Activated CD4-positive, alpha-beta memory T cell treated with anti-CD3 and anti-CD28 coated beads, Interleukin-2, amount 10 ng/mL, durations not matched to agents 7 days and 5 days (primary cell): ENCODE results near the gene NCBP1. TPM values are rescaled to one million over a fixed set of nuclear protein-coding genes. Genes with fewer than 3 reads are reported as not detected.
A peak's percentile ranks its signal among the peaks of the same experiment; 100 is the strongest.

ENCODE experiments used
- CTCF ChIA-PET: fragments of 350-600 bp; sonication (Branson Sonifier 250); formaldehyde crosslinking; loops from one replicate; lab custom pipeline; 2021; ENCODE audit warnings: antibody characterized with exemption, inconsistent platforms; lab: Charles Lee
- POLR2A ChIA-PET: fragments of 350-600 bp; sonication (Branson Sonifier 250); formaldehyde crosslinking; loops from one replicate; lab custom pipeline; 2021; ENCODE audit warnings: antibody characterized with exemption; lab: Charles Lee
- DNase-seq: peaks from one replicate; pipeline ENCODE4 v3.0.0-alpha.2; 2020
- H3K27ac Mint-ChIP-seq: one replicate; pipeline ENCODE4 v1.8.0; 2021; ENCODE audit warnings: mild to moderate bottlenecking, mixed read lengths
- H3K27me3 Mint-ChIP-seq: one replicate; pipeline ENCODE4 v1.8.0; 2021; ENCODE audit warnings: mixed read lengths
- H3K36me3 Mint-ChIP-seq: one replicate; pipeline ENCODE4 v1.8.0; 2021; ENCODE audit warnings: low read depth, mixed read lengths
- H3K4me1 Mint-ChIP-seq: one replicate; pipeline ENCODE4 v1.8.0; 2021; ENCODE audit warnings: mixed read lengths
- H3K4me3 Mint-ChIP-seq: one replicate; pipeline ENCODE4 v1.8.0; 2021; ENCODE audit warnings: mild to moderate bottlenecking, mixed read lengths
- H3K9me3 Mint-ChIP-seq: one replicate; pipeline ENCODE4 v1.8.0; 2021; ENCODE audit warnings: mixed read lengths
- total RNA-seq, 2 experiments: library from RNA; stranded (reverse); gene quantifications; one replicate each; pipeline ENCODE4 v1.2.3, GENCODE V29; 2021

The NCBP1 gene
- total RNA-seq, 2 experiments from 2014 or later = 34.5 to 36.5 TPM

GRCh38 chr9:97660340-97660739 lies 26.7 kb downstream of the NCBP1 start:
- DNase-seq = no peak
- Mint-ChIP-seq H3K4me3 (no peak overlapping the region), H3K36me3 (peaks cover 77% of the 10 kb centered on the region), H3K9me3 (no peaks in the 10 kb centered on the region), H3K4me1 (peaks cover 6% of the 10 kb centered on the region), H3K27me3 (no peaks in the 10 kb centered on the region), H3K27ac (no peak overlapping the region)
- ChIA-PET CTCF (interaction anchor here (1.3 kb wide), 1 partner anchor 375 kb away, joined by 4 read pairs; no protein-coding TSS in a partner anchor), POLR2A (interaction anchor here (1.4 kb wide), 1 partner anchor 27 kb away, joined by 7 read pairs; the partner anchor contains the start of genes NCBP1 and TSTD2)

- ChIA-PET POLR2A (no interaction called here), CTCF (interaction anchor here (0.7 to 0.9 kb wide), 2 partner anchors 45 to 57 kb away, joined by 3 to 4 read pairs; no protein-coding TSS in a partner anchor)
- no peak for DNase-seq
- H3K4me3 Mint-ChIP-seq = no peak overlapping the region
- H3K4me1 Mint-ChIP-seq = peaks cover 9% of the 10 kb centered on the region
- H3K9me3 Mint-ChIP-seq = no peaks in the 10 kb centered on the region
- H3K27me3 Mint-ChIP-seq = no peaks in the 10 kb centered on the region
- no peak overlapping the region for H3K27ac Mint-ChIP-seq
- peaks cover 77% of the 10 kb centered on the region for H3K36me3 Mint-ChIP-seq
Observed at GRCh38 chr9:97660847-97661246, 27.2 kb downstream of the NCBP1 start.

DNA sequence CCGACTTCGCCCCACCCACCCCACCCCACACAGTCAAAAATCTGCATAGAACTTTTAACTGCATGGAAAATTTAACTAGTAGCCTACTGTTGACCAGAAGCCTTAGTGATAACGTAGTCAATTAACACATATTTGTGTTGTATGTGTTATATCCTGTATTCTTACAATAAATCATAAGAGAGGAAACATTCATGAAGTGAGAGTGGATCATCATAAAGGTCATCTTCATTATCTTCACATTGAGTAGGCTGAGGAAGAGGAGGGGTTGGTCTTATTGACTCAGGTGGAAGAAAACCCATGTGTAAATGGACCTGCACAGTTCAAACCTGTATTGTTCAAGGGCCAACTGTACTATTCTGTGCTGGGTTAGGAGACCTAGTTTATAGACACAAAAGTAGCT lies 32.1 kb downstream of the NCBP1 start:
- Mint-ChIP-seq H3K4me3 (no peak overlapping the region), H3K4me1 (peaks cover 27% of the 10 kb centered on the region), H3K9me3 (no peaks in the 10 kb centered on the region), H3K36me3 (peaks cover 78% of the 10 kb centered on the region), H3K27ac (no peak overlapping the region), H3K27me3 (no peaks in the 10 kb centered on the region)
- CTCF ChIA-PET = no interaction called here
- no peak for DNase-seq
- POLR2A ChIA-PET = interaction anchor here (1.2 to 1.9 kb wide), 2 partner anchors 15 to 33 kb away, joined by 3 to 4 read pairs; partner anchors contain the start of genes NCBP1 and TSTD2

DNA sequence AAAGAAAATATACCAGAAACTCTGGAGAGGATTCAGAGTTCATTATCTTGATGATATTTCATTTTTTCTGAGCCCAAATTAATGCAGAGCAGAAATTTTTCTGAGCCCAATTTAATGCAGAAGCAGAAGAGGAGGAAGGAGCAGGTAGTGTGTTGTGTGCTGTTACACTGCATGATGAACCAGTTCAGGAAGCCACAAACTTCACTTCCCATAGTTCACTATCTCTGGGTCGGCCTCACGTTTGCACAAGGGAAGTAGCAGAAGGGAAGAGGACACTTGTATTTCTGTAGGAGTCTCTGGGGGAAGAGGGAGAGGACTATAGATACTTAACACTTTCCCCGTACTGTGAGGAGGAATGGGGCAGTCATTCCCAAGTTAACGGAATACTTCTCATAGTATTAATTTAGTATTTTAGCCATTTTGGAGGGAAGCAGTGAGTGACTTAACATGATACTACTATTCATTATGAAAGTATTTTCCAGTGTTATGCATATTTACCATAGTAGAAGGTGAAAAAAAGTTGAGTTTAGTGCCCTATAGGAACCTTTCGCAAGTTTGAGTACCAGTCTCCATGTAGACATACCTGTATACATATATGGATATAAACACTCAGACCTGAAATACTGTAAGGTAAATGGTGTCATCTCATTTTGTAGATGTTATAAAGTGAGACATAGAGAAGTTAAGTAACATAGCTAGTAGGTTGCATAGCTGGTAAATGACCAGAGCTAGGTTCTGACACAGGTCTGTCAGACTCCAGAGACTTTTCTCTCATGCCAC lies 33.5 kb downstream of the NCBP1 start:
- CTCF ChIA-PET = no interaction called here
- Mint-ChIP-seq H3K36me3 (peaks cover 83% of the 10 kb centered on the region), H3K27ac (peak overlapping the region; percentile 33), H3K4me3 (no peak overlapping the region), H3K9me3 (no peaks in the 10 kb centered on the region), H3K27me3 (no peaks in the 10 kb centered on the region), H3K4me1 (peaks cover 27% of the 10 kb centered on the region)
- DNase-seq = no peak
- POLR2A ChIA-PET = interaction anchor here (2.0 kb wide), 1 partner anchor 30 kb away, joined by 7 read pairs; the partner anchor contains the start of gene XPA

GRCh38 chr9:97668485-97668884 lies 34.9 kb downstream of the NCBP1 start:
- H3K9me3 Mint-ChIP-seq = no peaks in the 10 kb centered on the region
- no peak overlapping the region for H3K27ac Mint-ChIP-seq
- no peaks in the 10 kb centered on the region for H3K27me3 Mint-ChIP-seq
- no peak overlapping the region for H3K4me3 Mint-ChIP-seq
- no peak for DNase-seq
- ChIA-PET CTCF (no interaction called here), POLR2A (no interaction called here)
- peaks cover 27% of the 10 kb centered on the region for H3K4me1 Mint-ChIP-seq
- H3K36me3 Mint-ChIP-seq = peaks cover 78% of the 10 kb centered on the region

DNA sequence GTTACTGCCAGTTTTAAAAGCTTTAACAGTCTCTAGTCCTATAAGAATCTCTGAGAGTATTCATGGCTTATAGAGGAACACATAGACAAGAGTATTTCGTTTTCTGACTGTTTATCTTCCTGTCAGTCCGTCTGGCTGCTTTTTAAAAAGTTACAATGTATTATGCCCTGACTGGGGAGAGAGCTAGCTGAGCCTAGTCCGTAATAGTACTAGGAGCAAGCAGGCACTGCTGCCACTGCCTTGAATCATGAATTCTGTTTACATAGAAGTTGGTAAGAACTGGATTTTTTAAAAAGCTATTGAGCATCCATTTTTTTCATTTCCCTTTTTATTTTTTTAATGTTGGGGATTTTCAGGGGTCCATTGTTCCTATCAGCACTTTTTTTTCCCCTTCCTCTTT lies 37.0 kb downstream of the NCBP1 start:
- Mint-ChIP-seq H3K27ac (no peak overlapping the region), H3K27me3 (no peaks in the 10 kb centered on the region), H3K4me3 (no peak overlapping the region), H3K36me3 (peaks cover 77% of the 10 kb centered on the region), H3K4me1 (peaks cover 22% of the 10 kb centered on the region), H3K9me3 (no peaks in the 10 kb centered on the region)
- DNase-seq = no peak
- ChIA-PET POLR2A (interaction anchor here (2.6 kb wide), 1 partner anchor 37 kb away, joined by 7 read pairs; the partner anchor contains the start of genes NCBP1 and TSTD2), CTCF (interaction anchor here (0.9 kb wide), 1 partner anchor 26 kb away, joined by 3 read pairs; no protein-coding TSS in a partner anchor)

DNA sequence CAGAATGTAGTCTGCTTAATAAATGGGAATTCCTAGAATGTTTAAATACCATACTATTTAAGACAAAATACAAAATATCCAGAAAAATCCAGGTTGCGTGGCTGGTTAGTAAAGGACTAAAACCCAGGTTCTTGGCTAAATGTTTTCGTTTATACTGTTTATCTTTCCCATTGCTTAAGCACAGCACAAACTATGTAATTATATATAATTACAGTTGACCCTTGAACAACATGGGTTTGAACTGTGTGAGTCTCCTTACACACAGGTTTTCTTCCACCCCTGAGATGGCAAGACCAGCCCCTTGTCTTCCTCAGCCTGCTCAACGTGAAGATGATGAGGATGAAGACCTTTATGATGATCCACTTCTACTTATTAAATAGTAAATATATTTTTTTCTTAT lies 38.8 kb downstream of the NCBP1 start:
- Mint-ChIP-seq H3K4me1 (peaks cover 6% of the 10 kb centered on the region), H3K27me3 (no peaks in the 10 kb centered on the region), H3K4me3 (no peak overlapping the region), H3K27ac (no peak overlapping the region), H3K36me3 (peaks cover 73% of the 10 kb centered on the region), H3K9me3 (no peaks in the 10 kb centered on the region)
- POLR2A ChIA-PET = no interaction called here
- CTCF ChIA-PET = no interaction called here
- DNase-seq = no peak

- H3K9me3 Mint-ChIP-seq = no peaks in the 10 kb centered on the region
- no peak overlapping the region for H3K27ac Mint-ChIP-seq
- H3K36me3 Mint-ChIP-seq = peaks cover 76% of the 10 kb centered on the region
- no peak overlapping the region for H3K4me3 Mint-ChIP-seq
- CTCF ChIA-PET = no interaction called here
- H3K27me3 Mint-ChIP-seq = no peaks in the 10 kb centered on the region
- DNase-seq = no peak
- H3K4me1 Mint-ChIP-seq = peaks cover 1% of the 10 kb centered on the region
- POLR2A ChIA-PET = interaction anchor here (0.8 to 1.9 kb wide), 3 partner anchors 9 to 41 kb away, joined by 3 to 9 read pairs (median 4); partner anchors contain the start of genes NCBP1, TSTD2 and XPA
Observed at GRCh38 chr9:97673922-97674321, 40.3 kb downstream of the NCBP1 start.

DNA sequence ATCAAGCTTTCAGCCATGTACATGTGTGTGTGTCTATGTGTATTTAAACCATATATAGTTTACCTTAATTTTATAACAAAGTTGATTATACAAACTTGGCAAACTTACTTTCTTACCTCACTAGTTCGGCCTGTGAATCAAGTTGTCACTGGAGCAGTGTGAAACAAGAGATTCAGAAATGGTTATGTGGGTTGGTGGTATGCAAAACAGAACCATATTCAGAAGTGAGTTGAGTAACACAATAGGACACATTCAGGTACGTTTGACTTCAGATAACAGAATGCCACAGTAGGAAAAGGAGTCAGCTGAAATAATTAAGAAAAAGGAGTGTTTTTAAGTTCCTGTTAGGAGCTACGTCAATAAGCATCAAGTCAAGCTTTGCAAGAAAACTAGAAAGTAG lies 42.0 kb downstream of the NCBP1 start:
- no peak overlapping the region for H3K4me3 Mint-ChIP-seq
- no peak for DNase-seq
- peaks cover 69% of the 10 kb centered on the region for H3K36me3 Mint-ChIP-seq
- ChIA-PET POLR2A (interaction anchor here (1.1 kb wide), 1 partner anchor 21 kb away, joined by 4 read pairs; the partner anchor contains the start of gene XPA), CTCF (interaction anchor here (1.2 kb wide), 1 partner anchor 37 kb away, joined by 3 read pairs; no protein-coding TSS in a partner anchor)
- peaks cover 1% of the 10 kb centered on the region for H3K4me1 Mint-ChIP-seq
- H3K27me3 Mint-ChIP-seq = no peaks in the 10 kb centered on the region
- H3K27ac Mint-ChIP-seq = no peak overlapping the region
- no peaks in the 10 kb centered on the region for H3K9me3 Mint-ChIP-seq

DNA sequence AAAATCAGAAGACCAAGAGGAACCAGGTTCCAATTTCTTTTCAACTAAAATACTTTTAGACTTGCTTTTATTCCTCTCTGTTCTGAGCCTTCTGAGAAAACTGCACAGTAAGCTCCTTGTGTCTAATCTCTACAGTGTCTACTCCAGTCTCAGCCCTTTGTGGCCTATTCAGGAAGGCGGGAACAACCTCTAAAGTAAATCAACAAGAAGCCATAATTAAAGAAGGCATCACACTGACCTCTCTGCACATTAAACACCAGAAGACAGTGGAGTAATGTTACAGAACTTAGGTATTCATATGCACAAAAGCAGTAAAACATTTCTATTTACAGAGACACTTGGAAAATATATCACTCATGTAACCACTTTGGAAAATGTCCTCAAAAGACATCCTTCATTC lies 48.6 kb downstream of the NCBP1 start:
- DNase-seq = no peak
- no peaks in the 10 kb centered on the region for H3K4me1 Mint-ChIP-seq
- CTCF ChIA-PET = no interaction called here
- no peaks in the 10 kb centered on the region for H3K27me3 Mint-ChIP-seq
- H3K27ac Mint-ChIP-seq = no peak overlapping the region
- no peaks in the 10 kb centered on the region for H3K9me3 Mint-ChIP-seq
- POLR2A ChIA-PET = interaction anchor here (0.7 kb wide), 1 partner anchor 15 kb away, joined by 3 read pairs; the partner anchor contains the start of gene XPA
- no peak overlapping the region for H3K4me3 Mint-ChIP-seq
- peaks cover 48% of the 10 kb centered on the region for H3K36me3 Mint-ChIP-seq

DNA sequence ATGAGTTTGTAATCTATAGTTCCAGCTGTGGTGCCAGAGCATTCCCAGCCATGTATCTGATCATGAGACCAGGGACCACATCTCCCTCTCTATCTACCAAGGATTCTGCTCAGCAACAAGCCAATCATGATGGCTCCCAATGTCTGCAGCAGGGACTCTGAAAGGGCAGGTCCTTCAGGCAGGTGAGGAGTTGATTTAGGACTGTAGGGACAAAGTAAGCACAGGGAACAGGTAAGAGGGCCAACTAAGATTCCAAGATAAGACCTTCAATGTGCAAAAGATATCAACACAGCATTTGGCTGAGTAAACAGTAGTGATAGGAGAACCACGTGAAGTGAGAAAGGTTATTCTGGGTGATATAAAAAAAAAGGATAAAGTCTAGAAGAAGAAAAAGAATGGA lies 55.0 kb downstream of the NCBP1 start:
- H3K27ac Mint-ChIP-seq = no peak overlapping the region
- DNase-seq = no peak
- H3K9me3 Mint-ChIP-seq = no peaks in the 10 kb centered on the region
- H3K4me1 Mint-ChIP-seq = peaks cover 2% of the 10 kb centered on the region
- peaks cover 45% of the 10 kb centered on the region for H3K36me3 Mint-ChIP-seq
- no peaks in the 10 kb centered on the region for H3K27me3 Mint-ChIP-seq
- POLR2A ChIA-PET = interaction anchor here (1.3 to 3.3 kb wide), 2 partner anchors 8 to 56 kb away, joined by 3 to 20 read pairs; partner anchors contain the start of genes NCBP1, TSTD2 and XPA
- no peak overlapping the region for H3K4me3 Mint-ChIP-seq
- CTCF ChIA-PET = interaction anchor here (0.9 to 2.9 kb wide), 2 partner anchors 8 to 212 kb away, joined by 3 to 10 read pairs; partner anchors contain the start of gene XPA

GRCh38 chr9:97689401-97690180 lies 56.0 kb downstream of the NCBP1 start:
- Mint-ChIP-seq H3K27me3 (no peaks in the 10 kb centered on the region), H3K4me3 (no peak overlapping the region), H3K27ac (no peak overlapping the region), H3K4me1 (peaks cover 11% of the 10 kb centered on the region), H3K36me3 (peaks cover 43% of the 10 kb centered on the region), H3K9me3 (no peaks in the 10 kb centered on the region)
- POLR2A ChIA-PET = interaction anchor here (1.9 kb wide), 1 partner anchor 16 kb away, joined by 4 read pairs; no protein-coding TSS in a partner anchor
- CTCF ChIA-PET = interaction anchor here (0.9 kb wide), 1 partner anchor 211 kb away, joined by 3 read pairs; no protein-coding TSS in a partner anchor
- DNase-seq = no peak
